ENCODE data around the gene TSHR.

- TF ChIP-seq CTCF (IDR thresholded peaks at IDR 0.05) (no peak), POLR2A (IDR thresholded peaks at IDR 0.05) (no peak)
These were observed 49.2 kb downstream of the TSHR start for GRCh38 chr14:81004575-81004974.
